Measurements from ENCODE around the gene PAQR8. TPM values are rescaled to one million over a fixed set of nuclear protein-coding genes. Genes with fewer than 3 reads are reported as not detected.

PAQR8 gene
- total RNA-seq, 3 donors from 2014 or later, result 1.4 to 3.4 (median 2.6) TPM

Other genes starting within 250 kb of the PAQR8 start
- 1 to 10 TPM; 1.9 to 4.8 (median 3.9) TPM for gene IL17A, start 175.8 kb upstream of the PAQR8 start, total RNA-seq
- 10 to 100 TPM in 2 of 3 donors, 1 to 10 TPM in 1; 1.8 to 52.4 (median 27.0) TPM for gene IL17F, start 117.7 kb upstream of the PAQR8 start, total RNA-seq
- gene MCM3, start 77.4 kb upstream of the PAQR8 start, total RNA-seq, result 100 to 1,000 TPM; 184 to 240 (median 199) TPM
- 1 to 10 TPM; 1.2 to 1.9 (median 1.8) TPM for gene EFHC1, start 58.2 kb downstream of the PAQR8 start, total RNA-seq
- gene TRAM2, start 214.9 kb downstream of the PAQR8 start, total RNA-seq, result 1 to 10 TPM; 1.6 to 2.9 (median 2.4) TPM

All from activated T-cell treated with anti-CD3 and anti-CD28 coated beads, Interleukin-2, amount 50 U/mL, for 4 hours (primary cell).